Hepatocyte (in vitro differentiated cells): ENCODE results near the gene ZNF407.

Experiments
- EZH2 ChIP-seq: fragments of 200-600 bp; sonication (generic); IDR thresholded peaks from 2 replicates; pipeline ENCODE4 v1.6.1; 2016; ENCODE audit warnings: antibody characterized with exemption, mild to moderate bottlenecking, borderline replicate concordance
- TF ChIP-seq, protein P1 (sequence below): fragments of 200-600 bp; sonication (generic); IDR thresholded peaks from 2 replicates; pipeline ENCODE4 v1.5.1; 2016; ENCODE audit warnings: antibody characterized with exemption, mild to moderate bottlenecking; ENCODE audit not compliant: poor library complexity

GRCh38 chr18:74897971-74898657, 300.4 kb downstream of the ZNF407 start:
- TF ChIP-seq, protein P1, sequence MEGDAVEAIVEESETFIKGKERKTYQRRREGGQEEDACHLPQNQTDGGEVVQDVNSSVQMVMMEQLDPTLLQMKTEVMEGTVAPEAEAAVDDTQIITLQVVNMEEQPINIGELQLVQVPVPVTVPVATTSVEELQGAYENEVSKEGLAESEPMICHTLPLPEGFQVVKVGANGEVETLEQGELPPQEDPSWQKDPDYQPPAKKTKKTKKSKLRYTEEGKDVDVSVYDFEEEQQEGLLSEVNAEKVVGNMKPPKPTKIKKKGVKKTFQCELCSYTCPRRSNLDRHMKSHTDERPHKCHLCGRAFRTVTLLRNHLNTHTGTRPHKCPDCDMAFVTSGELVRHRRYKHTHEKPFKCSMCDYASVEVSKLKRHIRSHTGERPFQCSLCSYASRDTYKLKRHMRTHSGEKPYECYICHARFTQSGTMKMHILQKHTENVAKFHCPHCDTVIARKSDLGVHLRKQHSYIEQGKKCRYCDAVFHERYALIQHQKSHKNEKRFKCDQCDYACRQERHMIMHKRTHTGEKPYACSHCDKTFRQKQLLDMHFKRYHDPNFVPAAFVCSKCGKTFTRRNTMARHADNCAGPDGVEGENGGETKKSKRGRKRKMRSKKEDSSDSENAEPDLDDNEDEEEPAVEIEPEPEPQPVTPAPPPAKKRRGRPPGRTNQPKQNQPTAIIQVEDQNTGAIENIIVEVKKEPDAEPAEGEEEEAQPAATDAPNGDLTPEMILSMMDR: no peak
- no peak for TF ChIP-seq EZH2
